Peyer's patch (tissue), 4 donors: ENCODE measurements around the gene NLGN1. TPM values are rescaled to one million over a fixed set of nuclear protein-coding genes. Genes with fewer than 3 reads are reported as not detected.
"Not testable (repeated sequence)": the region's sequence is repeated elsewhere in the genome, so short reads cannot be mapped to it uniquely, and the experiment has no call there.

Source experiments
- DNase-seq, 3 donors: peaks; one replicate each; pipeline ENCODE4 v3.0.0-alpha.2; 2017 to 2019
- H3K27ac ChIP-seq, 4 donors: fragments of 200-600 bp; sonication (generic); one replicate each; pipeline ENCODE4 v1.5.1; 2016 to 2019
- H3K27me3 ChIP-seq, 2 donors: fragments of 200-600 bp; sonication (generic); one replicate each; pipeline ENCODE4 v1.5.1; 2019
- H3K36me3 ChIP-seq, 3 donors: fragments of 200-600 bp; sonication (generic); one replicate each; pipeline ENCODE4 v1.5.1; 2016 to 2019
- H3K4me1 ChIP-seq, 4 donors: fragments of 200-600 bp; sonication (generic); one replicate each; pipeline ENCODE4 v1.5.1; 2016 to 2019
- H3K4me3 ChIP-seq, 4 donors: fragments of 200-600 bp; sonication (generic); 1 replicate in 3 of 4; 2 replicates in 1 of 4; pipeline ENCODE4 v1.5.1; 2016 to 2019; ENCODE audit warnings: mild to moderate bottlenecking in 1 of 4
- H3K9me3 ChIP-seq, 4 donors: fragments of 200-600 bp; sonication (generic); one replicate each; pipeline ENCODE4 v1.5.1; 2016 to 2019; ENCODE audit warnings: mild to moderate bottlenecking in 1 of 4
- CTCF ChIP-seq, 6 experiments: fragments of 450-650 bp in 4 of 6; fragments of 200-600 bp in 2 of 6; sonication (generic) in 1 of 6; IDR thresholded peaks; one replicate each; pipeline ENCODE4 v1.5.1; 2017 to 2019; ENCODE audit warnings: antibody characterized with exemption in 6 of 6, mild to moderate bottlenecking in 3 of 6, moderate library complexity in 1 of 6
- POLR2A ChIP-seq, 2 donors: fragments of 450-650 bp; IDR thresholded peaks; one replicate each; pipeline ENCODE4 v1.5.1; 2017; ENCODE audit warnings: antibody characterized with exemption in 2 of 2, mild to moderate bottlenecking in 2 of 2, moderate library complexity in 2 of 2
- total RNA-seq, 4 donors: library from RNA; depleted of rRNA; stranded (reverse); fragments of >200 nt; gene quantifications; one replicate each; pipeline ENCODE4 v1.1.0, GENCODE V29; 2016

NLGN1 gene
- total RNA-seq, 4 donors from 2014 or later, result 0.18 to 3.3 (median 1.3) TPM

GRCh38 chr3:174220775-174221554 lies 823.4 kb downstream of the NLGN1 start:
- H3K36me3 ChIP-seq, result no peaks in the 10 kb centered on the region
- H3K9me3 ChIP-seq, result no peaks in the 10 kb centered on the region
- H3K27ac ChIP-seq, result no peak overlapping the region
- TF ChIP-seq CTCF (IDR thresholded peaks at IDR 0.05) (no peak), POLR2A (IDR thresholded peaks at IDR 0.05) (no peak)
- no peaks in the 10 kb centered on the region for H3K27me3 ChIP-seq
- H3K4me1 ChIP-seq, result no peaks in the 10 kb centered on the region
- DNase-seq, result no peak
- H3K4me3 ChIP-seq, result no peak overlapping the region

- no peaks in the 10 kb centered on the region for H3K4me1 ChIP-seq
- H3K27me3 ChIP-seq, result no peaks in the 10 kb centered on the region
- no peak overlapping the region for H3K4me3 ChIP-seq
- TF ChIP-seq POLR2A (IDR thresholded peaks at IDR 0.05), result no peak
- TF ChIP-seq CTCF (IDR thresholded peaks at IDR 0.05), result no peak
- no peaks in the 10 kb centered on the region for H3K36me3 ChIP-seq
- no peaks in the 10 kb centered on the region for H3K9me3 ChIP-seq
- no peak for DNase-seq
- H3K27ac ChIP-seq, result no peak overlapping the region
Observed at GRCh38 chr3:174223042-174223441, 825.5 kb downstream of the NLGN1 start.

- Histone ChIP-seq H3K4me1 (no peaks in the 10 kb centered on the region), H3K4me3 (no peak overlapping the region), H3K27me3 (no peaks in the 10 kb centered on the region), H3K9me3 (no peaks in the 10 kb centered on the region), H3K27ac (no peak overlapping the region), H3K36me3 (no peaks in the 10 kb centered on the region)
- DNase-seq, result no peak
- TF ChIP-seq POLR2A (IDR thresholded peaks at IDR 0.05), result no peak
- TF ChIP-seq CTCF (IDR thresholded peaks at IDR 0.05), result no peak
Observed at GRCh38 chr3:174223626-174224025, 826.1 kb downstream of the NLGN1 start.

- H3K27me3 ChIP-seq, result no peaks in the 10 kb centered on the region
- no peak for DNase-seq
- no peak for TF ChIP-seq CTCF (IDR thresholded peaks at IDR 0.05)
- TF ChIP-seq POLR2A (IDR thresholded peaks at IDR 0.05), result no peak
- no peaks in the 10 kb centered on the region for H3K9me3 ChIP-seq
- H3K4me1 ChIP-seq, result no peaks in the 10 kb centered on the region
- no peak overlapping the region for H3K4me3 ChIP-seq
- H3K36me3 ChIP-seq, result no peaks in the 10 kb centered on the region
- H3K27ac ChIP-seq, result no peak overlapping the region
Observed at GRCh38 chr3:174229916-174230315, 832.4 kb downstream of the NLGN1 start.

- not testable (repeated sequence) for DNase-seq, H3K27me3 ChIP-seq, H3K36me3 ChIP-seq, H3K4me1 ChIP-seq, H3K9me3 ChIP-seq, H3K27ac ChIP-seq, H3K4me3 ChIP-seq
Observed at GRCh38 chr3:174232028-174232657, 834.6 kb downstream of the NLGN1 start.

- TF ChIP-seq CTCF (IDR thresholded peaks at IDR 0.05), result no peak
- no peak for TF ChIP-seq POLR2A (IDR thresholded peaks at IDR 0.05)
- Histone ChIP-seq H3K9me3 (no peaks in the 10 kb centered on the region), H3K27ac (no peak overlapping the region), H3K36me3 (no peaks in the 10 kb centered on the region), H3K27me3 (no peaks in the 10 kb centered on the region), H3K4me1 (no peaks in the 10 kb centered on the region), H3K4me3 (no peak overlapping the region)
- DNase-seq, result no peak
Observed at GRCh38 chr3:174232658-174233429, 835.3 kb downstream of the NLGN1 start.
